ENCODE measurements around the gene PTPRG.
"Not testable (repeated sequence)": the region's sequence is repeated elsewhere in the genome, so short reads cannot be mapped to it uniquely, and the experiment has no call there.

PTPRG gene

DNA sequence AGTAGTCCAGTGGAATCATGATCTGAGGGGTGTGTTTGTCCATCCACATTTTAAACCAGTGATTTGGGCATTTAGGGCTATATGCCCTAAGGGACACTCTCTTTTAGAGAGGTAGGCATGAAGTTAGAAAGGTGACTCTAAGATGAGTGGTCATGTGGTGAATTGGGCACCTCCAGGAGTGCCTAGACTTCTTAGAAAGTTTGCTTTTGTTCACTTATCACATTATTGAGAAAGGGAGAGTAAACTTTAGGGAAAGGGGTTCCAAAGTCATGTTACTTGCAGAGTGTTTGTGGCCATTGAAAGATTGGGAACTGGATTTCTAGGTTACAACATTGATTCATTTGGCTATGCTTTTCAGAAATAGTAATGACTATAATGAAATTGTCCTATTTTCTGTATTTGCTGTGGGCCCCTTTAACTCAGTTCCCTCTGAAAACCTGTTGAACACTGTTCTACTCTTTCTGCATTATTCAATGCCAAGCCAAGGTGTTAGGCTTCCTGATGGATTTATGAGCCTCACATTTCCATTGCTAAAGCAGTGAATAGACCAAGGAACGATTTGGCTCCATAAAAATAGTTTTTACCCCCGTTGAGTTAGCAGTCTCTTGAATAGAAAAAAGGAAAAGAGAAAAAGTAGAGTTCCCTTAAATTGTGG lies 169.3 kb downstream of the PTPRG start:
- DNase-seq: no peak

DNA sequence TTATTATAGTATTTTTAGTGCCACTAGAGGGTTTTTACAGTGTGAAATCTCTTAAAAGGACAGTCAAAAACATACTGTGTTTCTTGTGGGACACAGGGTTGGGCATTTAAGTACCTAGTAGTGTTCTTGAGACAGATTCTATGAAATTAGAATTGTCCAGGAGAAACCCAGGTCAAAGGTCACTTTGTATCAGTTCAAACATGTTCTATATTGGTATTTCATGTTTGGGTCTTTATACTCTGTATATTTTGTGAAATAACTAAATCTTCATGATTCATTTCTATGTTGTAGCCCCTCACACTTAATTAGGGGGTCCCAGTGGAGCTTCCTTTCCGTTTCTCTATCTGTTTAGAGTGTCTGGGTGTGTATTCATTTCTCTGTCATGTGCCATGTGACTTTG lies 171.6 kb downstream of the PTPRG start:
- DNase-seq: no peak

DNA sequence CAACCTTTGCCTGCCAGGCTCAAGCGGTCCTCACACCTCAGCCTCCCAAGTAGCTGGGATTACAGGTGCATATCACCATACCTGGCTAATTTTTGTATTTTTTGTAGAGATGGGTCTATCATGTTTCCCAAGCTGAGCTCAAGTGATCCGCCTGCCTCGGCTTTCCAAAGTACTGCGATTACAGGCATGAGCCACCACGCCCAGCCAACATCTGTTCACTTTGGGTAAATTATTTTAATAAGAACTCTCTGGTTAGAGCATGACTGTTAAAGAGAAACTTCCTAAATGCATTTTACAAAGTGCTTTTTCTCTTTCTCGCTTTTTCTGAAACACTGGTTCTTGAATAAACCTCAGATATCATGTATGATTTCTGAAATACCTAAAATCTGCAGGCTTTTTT lies 172.5 kb downstream of the PTPRG start:
- DNase-seq: no peak

DNA sequence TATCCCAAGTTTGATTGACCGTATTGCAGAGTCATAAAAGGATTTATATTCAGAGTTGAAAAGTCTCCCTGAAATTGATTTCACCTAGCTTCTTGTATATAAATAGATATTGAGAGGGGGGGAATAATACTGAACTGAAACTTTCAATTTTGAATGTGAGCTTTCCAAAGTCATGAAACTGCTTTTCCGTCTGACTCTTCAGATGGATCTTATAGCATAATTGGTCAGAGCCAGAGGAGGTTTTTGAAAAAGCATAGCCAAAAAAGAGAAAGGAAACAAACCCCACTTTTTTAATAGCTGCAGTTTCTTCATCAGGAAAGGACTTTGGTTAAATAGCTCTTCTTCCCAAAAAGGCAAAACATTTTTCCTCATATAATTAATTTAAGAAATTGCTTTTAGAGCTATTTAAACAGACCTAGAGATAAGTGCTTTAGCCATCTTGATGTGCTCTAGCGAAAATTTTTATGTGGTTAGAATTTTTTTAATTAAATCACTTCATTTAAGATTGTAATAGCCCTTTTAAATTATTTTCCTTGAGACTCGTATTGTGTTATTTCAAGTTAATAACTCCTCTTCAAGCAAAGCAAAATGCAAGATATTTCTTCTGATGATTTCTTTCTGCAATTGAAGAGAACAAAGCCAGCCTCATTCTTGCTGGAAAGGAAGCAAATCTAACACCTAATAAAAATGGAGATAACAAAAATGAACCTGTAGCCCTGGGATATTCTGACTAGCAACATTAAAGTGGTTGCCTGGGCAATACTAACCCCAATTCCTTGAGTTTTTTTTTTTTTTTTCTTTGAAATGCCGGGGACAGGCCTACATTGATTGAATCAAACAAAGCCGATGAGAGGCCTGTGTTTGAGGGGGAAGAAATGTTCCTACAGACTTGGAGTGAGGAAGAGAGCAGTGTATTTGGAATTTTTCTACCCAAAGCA lies 173.6 kb downstream of the PTPRG start:
- no peak for DNase-seq

DNA sequence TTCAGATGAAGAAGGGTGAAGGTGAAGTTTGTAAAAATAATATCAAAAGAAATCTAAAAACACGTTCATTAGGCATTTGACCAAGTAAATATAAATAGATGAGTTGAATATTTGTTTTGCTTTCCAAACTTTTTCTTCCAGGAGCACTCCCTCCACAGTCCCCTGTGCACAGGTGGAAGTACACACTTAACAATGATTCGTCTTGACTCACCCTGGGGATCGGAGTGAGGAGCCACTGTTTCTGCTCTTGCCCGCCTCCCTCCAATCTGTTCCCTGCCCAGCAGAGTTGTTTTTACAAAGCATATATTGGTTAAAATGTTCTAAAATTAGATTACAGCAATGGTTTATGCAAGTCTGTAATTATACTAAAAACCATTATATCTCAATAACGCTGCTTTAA lies 175.1 kb downstream of the PTPRG start:
- DNase-seq: no peak

DNA sequence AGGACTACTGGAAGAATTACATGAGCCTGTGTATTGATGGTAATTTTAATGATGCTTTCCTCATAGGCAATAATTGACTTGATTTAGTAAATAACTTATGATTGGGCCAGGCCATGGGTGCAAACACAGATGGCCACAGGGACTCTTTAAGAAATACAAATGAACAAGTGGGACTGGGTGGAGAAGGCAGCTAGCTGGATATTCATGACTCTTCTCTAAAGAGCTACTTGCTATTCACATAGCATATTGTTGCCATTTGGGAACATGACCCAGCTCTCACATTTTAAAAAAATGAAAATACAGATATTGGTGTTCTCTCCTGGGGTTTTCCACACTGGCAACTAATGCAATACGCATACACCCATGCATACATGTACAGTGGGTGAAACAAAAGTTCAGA lies 178.3 kb downstream of the PTPRG start:
- DNase-seq: no peak

DNA sequence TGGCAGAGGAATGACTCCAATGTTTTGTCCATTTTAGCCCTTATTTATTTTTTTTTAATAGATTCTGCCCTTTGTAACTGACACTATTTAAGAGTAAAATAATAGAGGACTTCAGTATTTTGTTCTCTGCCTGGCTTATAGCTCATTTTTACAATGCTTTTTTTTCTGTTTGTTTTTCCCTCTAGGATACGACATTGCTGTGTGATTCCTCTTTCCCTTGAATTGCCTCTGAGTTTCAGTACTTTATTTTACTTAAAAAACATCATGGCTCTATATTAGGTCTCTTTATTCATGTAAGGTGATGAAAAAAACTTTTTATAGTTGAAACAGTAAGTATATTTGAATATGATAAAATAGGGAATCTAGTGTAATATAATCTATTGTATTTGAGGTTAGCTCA lies 179.1 kb downstream of the PTPRG start:
- DNase-seq: no peak

DNA sequence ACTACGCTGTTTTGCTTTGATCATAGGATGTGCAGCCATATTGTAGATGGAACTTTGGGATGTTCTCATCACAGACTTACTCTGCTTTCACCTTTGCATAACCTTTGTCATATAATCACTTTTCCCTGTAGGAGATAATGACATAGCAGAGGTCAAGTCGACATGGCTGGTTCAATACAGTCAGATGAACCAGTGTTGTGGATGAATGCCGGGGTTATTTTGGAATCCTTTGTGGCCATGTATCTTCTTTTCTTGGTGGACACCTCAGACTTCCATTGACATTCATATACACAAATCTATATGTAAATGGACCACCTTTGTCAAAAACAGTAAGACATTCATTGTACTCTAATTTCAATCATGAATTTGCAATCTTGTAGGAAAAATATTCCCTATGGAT lies 180.2 kb downstream of the PTPRG start:
- DNase-seq: no peak

DNA sequence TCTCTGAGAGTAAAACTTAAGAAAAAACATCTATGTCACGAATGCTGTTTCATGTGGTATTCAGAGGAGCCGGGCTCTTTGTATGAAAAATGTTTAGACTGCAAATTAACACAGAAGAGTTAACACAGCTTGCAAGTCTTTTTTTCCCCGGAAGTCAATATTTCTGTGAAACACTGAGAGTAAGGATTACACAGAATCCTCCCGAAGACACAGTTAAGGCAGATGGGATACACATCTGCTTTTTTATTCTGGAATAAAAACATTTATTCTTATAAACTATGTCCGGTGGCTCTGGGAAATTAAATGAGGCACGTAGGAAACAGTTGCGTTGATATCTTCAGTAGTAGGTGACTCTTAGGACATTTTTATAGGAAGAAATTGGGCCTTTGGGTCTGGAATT lies 180.6 kb downstream of the PTPRG start:
- DNase-seq: no peak

DNA sequence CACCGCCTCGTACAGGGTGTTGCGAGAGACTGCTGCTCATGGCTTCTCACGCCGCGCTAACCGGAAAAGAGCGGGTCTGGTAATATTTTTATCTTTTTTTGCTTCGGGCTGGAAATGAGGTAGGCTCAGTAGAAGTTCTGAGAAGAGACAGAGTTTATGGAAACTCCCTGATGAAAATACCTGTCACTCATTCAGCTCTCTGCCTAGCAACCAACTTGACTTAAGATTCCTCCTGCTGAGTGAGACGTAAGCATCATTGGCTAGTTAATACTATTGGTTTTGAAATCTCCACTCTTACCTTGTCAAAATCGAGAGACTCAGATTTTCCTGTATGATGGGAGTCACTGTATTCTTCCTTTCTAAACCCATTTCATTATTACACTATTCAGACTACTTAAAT lies 181.7 kb downstream of the PTPRG start:
- DNase-seq: no peak

DNA sequence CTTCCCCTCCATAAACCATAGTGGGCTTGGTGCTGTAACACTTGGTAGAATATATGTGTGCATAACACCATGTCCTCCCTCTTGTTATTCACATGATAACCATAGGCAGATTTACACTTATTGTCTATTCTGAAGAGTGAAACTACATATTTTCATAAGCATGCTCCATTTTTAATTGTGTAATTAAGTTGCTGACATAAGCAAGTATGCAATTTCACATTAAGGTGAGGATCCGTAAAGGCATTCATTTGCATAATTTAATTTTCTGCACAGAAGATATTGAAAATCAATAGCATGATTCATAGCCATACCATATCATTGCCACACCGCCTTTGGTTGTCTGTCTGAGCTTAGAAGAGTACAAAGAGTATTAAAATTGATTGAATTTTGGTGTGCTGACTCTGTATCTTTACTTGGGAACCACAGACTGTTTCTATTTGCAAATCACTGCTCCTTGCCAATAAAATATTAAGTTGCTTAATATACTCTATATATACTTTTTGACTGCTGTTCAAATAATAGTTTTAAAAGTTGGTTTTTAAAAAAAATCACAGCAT lies 182.4 kb downstream of the PTPRG start:
- DNase-seq: no peak

DNA sequence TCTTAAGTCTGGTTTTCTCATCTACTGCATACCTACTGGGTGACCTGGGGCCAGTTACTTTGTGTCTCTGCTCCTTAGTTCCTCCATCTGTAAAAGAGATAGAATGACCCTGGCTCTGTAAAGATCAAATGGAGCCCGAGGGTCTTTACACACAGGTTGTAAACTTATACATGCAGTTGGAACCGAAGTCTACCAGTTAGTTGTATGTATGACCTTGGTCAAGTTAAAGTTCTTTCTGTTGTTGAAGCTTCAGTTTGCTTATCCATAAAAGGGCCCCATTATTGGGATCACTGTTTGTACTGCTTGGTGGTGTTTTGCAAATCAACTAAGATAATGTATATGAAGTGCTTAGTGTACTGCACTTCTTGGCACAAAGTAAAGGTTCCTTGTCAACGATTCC lies 186.9 kb downstream of the PTPRG start:
- DNase-seq: no peak

DNA sequence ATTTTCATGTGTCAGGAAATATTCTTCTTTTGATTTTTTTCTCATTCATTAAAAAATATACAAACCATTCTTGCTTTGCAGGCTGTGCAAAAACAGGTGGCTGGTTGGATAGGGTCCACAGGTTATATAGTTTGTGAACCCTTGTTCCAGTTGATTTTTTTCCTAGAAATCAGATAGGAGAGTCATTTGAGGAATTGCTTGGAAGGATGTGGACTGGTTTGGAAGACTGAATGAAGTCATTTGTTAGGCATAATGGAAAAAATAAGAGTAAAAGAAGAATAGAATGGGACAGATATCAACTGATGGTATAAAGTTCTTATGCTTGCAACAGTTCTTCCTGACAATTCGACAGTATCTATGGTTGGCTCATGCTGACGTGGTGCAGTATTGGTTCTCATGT lies 189.4 kb downstream of the PTPRG start:
- no peak for DNase-seq

DNA sequence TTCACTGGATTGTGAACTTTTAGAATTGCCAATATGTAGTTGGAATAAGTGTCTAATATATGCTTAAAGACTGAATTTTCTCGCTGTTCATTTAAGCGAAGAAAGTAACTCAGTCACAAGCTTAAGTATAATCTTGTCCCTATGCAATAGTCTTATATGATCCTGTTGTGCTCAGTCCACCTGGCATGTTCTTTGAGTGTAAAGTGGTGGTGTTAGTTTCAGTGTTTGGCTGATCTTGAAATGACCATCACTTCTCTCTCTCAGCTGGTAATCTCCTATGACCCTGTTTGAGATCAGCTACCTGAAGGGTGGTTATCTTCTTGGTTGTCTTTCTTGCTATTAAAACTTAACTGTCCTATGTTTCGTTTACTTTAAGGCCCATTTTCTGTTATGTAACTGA lies 197.5 kb downstream of the PTPRG start:
- no peak for DNase-seq

DNA sequence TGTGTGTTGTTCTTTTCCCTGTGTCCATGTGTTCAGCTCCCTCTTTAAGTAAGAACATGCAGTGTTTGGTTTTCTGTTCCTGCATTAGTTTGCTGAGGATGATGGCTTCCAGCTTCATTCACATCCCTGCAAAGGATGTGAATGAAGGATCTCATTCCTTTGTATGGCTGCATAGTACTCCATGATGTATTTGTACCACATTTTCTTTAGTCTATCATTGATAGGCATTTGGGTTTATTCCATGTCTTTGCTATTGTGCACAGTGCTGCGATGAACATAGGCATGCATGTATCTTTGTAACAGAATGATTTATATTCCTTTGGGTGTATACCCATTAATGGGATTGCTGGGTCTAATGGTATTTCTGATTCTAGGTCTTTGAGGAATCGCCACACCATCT lies 199.4 kb downstream of the PTPRG start:
- DNase-seq: not testable (repeated sequence)

DNA sequence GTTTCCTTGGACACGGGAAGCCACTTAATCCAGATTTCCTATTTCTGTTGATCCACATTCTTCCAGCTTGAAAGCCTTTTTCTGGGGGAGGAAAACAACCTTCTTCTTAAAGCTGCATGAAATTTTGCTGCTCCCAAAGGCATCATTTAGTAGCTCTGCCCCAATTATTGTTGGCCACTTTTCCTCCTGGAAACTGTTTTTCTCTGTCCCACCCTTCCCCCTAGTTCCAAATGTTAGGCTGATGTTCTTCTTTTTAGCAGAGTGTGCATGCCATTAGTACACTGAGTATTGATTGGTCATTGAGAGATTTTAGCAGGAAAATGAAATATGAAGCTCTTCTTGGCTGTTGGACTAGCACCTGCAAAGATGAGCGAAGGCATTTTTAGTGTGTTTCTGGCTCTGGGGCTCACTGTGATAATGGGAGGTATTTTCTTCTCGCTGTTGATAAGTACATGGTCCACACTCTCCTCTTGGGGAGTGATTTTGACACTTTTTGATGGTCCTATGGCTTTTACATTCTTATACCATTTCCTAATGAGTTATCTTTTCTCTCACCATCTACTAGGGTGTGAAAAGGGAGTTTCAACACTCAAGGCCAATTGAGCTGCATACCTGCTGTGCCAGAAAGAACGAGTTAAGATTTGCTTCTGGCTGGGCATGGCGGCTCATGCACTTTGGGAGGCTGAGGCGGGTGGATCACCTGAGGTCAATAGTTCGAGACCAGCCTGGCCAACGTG lies 200.5 kb downstream of the PTPRG start:
- DNase-seq: no peak

DNA sequence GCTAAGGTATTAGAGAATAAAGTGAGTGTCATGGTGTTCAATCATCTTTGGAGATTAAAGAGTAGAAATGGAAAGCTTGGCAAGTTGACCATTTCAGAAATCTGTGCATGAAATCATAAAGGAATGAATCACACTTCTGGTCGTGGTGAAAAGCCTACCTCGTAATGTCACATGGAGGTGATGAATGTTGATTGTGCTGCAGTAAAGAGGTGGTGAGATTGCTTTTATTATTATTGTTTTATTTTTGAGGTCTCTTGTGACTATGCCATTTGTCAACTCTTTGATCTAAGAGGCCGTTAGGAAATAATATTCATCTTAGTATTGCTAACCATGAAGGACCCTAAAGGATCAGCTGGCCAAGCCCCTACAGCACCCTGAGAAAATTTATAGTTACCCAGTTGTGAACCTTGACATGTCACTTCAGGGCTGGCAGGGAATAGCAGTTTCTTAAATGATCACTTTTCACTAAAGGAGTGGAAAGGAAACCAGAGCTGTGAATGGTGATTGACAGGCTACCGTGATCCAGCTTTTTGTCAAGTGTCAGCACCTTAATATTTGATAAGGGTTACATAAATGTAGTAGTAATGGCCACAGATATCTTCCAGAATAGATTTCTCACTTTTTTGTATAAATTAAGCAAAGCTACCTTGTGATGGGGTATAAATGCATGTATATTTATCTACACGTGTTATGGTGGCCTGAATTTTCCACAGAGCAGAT lies 203.9 kb downstream of the PTPRG start:
- no peak for DNase-seq

DNA sequence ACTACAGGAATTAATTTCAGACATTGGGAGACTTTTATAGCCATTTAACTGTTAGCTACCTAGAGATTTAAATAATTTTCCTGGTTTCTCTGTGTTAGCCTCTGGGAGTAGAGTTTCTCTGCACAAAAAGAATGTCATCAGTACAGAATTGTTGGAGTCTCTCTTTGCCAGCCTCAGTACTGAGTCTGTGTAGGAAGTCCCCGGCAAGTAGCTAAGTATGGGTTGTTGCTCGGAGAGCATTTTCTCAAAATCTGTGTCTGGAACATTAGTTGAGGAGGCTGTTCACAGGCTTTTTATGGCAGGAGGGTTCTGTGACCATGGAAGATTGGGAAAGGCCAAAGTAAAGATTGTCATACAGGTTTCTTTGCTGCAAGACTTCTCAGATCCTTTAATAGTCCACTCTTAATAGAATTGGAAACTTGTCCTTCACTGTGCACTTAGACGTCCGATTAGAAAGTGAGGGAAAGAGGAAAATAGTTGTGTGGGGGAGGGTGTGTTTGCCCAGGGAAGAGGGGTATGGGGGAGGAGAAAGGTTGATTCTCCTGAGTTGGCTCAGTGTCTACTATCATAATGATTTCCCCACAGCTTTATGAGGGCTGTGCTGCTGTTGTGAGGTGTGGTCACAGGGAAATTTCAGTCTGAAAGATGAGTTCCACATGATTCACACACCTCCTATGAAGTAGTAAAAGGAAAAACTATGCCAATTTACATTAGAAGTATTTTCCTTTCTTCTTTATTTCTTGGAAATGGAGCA lies 207.1 kb downstream of the PTPRG start:
- DNase-seq: no peak

DNA sequence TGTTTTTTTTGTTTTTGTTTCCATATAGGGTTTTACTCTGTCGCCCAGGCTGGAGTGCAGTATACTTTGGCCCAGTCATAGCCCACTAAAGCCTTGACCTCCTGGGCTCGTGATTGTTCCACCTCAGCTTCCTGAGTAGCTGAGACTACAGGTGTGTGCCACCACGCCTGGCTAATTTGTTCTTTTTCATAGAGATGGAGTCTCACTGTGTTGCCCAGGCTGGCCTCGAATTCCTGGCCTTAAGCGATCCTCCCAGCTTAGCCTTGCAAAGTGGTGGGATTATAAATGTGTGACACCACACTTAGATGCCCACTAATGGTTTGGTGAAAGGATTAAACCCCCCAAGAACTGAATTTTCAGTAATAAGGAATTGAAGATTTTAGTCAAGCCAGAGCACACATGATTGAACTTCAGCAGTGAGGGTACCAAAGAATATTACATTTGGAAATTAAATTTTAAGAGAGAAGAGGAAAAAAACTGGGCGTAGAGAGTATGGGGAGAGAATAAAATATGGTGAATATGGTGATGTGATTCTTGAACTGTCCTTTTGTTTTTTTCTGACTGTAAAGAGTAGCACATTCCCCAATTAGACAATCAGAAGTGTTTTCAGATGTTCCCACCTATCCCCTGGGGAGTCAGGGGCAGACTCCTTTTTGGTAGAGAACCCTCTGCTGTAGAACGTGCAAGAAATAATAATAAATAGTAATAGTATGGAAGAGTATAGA lies 208.1 kb downstream of the PTPRG start:
- no peak for DNase-seq

DNA sequence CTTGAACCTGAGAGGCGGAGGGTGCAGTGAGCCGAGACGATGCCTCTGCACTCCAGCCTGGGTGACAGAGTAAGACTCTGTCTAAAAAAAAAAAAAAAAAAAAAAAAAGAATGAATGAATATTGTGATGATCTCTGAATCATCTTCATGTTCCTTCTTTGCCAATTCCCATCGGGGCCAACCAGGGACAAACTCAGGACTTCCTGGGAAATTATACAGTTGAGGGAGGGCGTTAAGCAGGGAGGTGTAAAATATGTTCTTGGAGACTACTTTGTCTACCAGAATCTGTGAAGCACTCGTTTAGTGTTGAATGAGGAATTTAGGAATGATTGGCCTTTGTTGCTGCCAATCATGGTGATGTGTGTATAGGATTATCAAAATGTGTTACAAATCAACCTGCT lies 210.6 kb downstream of the PTPRG start:
- no peak for DNase-seq

DNA sequence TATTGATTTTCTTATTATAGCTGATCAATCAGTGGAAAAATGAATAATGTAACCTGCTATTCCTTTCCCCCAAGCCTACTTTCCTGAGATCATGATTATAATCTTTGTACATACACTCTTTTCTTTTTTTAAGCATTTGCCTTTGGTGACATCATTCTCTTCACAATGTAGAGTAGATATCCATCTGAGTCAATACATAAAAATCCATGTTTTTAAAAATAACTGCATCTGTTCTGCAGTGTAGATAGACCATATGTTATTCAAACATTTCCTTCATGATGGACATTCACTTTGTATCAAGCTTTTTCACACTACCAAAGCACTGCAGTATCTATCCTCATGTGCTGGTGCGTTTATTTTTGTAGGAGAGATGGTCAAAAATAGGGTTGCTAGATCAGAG lies 211.1 kb downstream of the PTPRG start:
- no peak for DNase-seq
